Astrocyte of the cerebellum (primary cell): ENCODE measurements around the gene CROCC.
"Not testable (repeated sequence)": the region's sequence is repeated elsewhere in the genome, so short reads cannot be mapped to it uniquely, and the experiment has no call there.

Source experiments
- DNase-seq: peaks from one replicate; pipeline ENCODE4 v3.0.0-alpha.2; 2011; ENCODE audit warnings: low read depth
- H3K4me3 ChIP-seq: 2 replicates; pipeline ENCODE4 v1.5.1; 2011; ENCODE audit warnings: mild to moderate bottlenecking, low read depth, low read length, moderate library complexity
- in situ Hi-C: cut with HindIII; loops from 2 replicates; pipeline ENCODE4 v1.10.0; 2017; ENCODE audit warnings: low sequenced_read_pairs
- TF ChIP-seq, protein P1 (sequence below): IDR thresholded peaks from 2 replicates; pipeline ENCODE4 v1.5.1; 2012; ENCODE audit warnings: low read length, low read depth, moderate library complexity, mild to moderate bottlenecking; ENCODE audit errors: missing control alignments

Gene CROCC

DNA sequence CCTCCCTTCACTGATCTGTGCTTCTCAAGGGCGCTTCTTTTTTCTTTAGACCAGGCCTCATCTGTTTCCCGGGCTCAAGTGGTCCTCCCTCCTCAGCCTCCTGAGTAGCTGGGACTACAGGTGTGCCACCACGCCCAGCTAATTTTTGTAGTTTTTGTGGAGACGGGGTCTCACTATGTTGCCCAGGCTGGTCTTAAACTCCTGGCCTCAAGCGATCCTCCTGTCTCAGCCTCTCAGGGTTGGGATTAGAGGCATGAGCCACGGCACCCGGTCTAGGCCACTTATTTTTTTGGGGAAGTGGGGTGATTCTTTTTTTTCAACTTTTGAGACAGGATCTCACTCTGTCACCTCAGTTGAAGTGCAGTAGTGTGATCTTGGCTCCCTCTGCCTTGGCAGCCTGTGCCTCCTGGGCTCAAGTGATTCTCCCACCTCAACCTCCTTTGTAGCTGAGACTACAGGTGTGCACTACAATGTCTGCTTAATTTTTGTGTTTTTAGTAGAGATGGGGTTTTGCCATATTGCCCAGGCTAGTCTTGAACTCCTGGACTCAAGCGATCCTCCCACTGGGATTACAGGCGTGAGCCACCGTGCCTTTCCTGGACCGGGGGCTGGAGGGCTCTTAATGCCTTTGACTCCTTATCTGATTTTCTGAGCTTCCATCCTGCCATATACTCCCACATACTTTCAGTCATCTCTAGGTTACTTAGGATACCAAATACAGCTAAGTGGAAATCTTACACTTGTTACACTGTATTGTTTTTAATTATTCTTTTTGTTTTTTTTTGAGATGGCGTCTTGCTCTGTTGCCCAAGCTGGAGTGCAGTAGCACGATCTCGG lies 39.8 kb downstream of the CROCC start:
- DNase-seq, result no peak
- TF ChIP-seq, protein P1, sequence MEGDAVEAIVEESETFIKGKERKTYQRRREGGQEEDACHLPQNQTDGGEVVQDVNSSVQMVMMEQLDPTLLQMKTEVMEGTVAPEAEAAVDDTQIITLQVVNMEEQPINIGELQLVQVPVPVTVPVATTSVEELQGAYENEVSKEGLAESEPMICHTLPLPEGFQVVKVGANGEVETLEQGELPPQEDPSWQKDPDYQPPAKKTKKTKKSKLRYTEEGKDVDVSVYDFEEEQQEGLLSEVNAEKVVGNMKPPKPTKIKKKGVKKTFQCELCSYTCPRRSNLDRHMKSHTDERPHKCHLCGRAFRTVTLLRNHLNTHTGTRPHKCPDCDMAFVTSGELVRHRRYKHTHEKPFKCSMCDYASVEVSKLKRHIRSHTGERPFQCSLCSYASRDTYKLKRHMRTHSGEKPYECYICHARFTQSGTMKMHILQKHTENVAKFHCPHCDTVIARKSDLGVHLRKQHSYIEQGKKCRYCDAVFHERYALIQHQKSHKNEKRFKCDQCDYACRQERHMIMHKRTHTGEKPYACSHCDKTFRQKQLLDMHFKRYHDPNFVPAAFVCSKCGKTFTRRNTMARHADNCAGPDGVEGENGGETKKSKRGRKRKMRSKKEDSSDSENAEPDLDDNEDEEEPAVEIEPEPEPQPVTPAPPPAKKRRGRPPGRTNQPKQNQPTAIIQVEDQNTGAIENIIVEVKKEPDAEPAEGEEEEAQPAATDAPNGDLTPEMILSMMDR, result no peak
- in situ Hi-C loops, result no loop called here
- H3K4me3 ChIP-seq, result peak overlapping the region; percentile 28

DNA sequence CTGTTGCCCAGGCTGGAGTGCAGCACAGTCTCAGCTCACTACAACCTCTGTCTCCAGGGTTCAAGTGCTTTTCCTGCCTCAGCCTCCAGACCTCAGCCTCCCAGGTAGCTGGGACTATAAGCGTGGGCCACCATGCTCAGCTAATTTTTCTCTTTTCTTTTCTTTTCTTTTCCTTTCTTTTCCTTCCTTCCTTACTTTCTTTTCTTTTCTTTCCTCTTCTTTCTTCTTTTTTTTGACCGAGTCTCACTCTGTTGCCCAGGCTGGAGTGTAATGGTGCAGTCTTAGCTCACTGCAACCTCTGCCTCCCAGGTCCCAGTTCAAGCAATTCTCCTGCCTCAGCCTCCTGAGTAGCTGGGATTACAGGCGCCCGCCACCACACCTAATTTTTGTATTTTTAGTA lies 42.4 kb downstream of the CROCC start:
- H3K4me3 ChIP-seq, in situ Hi-C loops, DNase-seq: not testable (repeated sequence)

DNA sequence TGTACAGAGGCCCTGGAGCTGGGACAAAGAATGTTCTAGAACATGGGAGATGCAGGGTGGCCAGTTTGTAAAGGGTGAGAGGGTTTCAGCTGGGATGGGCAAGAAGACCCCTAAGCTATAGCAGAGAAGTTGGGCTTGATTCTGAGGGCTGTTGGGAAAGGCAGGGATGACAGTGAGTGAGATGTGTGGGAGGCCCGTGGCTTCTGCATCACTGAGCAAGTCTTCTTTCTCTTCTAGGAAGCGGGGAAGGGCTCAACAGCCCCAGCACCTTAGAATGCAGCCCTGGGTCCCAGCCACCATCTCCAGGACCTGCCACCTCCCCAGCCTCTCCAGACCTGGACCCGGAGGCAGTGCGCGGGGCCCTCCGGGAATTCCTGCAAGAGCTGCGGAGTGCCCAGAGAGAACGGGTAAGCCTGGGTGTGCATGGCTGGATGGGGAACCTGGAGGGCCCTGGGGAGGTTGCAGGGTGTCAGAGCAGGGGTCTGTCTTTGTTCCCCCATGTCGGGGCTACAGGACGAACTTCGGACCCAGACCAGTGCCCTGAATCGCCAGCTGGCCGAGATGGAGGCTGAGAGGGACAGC lies 43.8 kb downstream of the CROCC start:
- TF ChIP-seq, protein P1, result no peak
- no peak for DNase-seq
- in situ Hi-C loops, result no loop called here
- no peak overlapping the region for H3K4me3 ChIP-seq

DNA sequence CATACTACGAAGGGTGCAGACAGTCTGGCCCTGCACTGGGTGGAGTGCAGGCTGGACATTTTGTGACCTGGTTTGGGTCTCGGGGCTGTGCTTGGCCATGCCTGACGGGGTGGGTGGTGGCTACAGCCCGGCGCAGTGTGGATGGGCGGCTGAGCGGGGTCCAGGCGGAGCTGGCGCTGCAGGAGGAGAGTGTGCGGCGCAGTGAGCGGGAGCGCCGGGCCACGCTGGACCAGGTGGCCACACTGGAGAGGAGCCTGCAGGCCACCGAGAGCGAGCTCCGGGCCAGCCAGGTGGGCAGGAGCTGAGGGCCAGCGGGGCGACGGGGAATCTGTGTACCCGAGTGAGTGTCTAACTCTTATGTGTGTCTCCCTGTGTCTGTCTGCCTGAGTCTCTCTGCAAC lies 44.6 kb downstream of the CROCC start:
- TF ChIP-seq, protein P1, result no peak
- DNase-seq, result no peak
- in situ Hi-C loops, result no loop called here
- H3K4me3 ChIP-seq, result no peak overlapping the region

DNA sequence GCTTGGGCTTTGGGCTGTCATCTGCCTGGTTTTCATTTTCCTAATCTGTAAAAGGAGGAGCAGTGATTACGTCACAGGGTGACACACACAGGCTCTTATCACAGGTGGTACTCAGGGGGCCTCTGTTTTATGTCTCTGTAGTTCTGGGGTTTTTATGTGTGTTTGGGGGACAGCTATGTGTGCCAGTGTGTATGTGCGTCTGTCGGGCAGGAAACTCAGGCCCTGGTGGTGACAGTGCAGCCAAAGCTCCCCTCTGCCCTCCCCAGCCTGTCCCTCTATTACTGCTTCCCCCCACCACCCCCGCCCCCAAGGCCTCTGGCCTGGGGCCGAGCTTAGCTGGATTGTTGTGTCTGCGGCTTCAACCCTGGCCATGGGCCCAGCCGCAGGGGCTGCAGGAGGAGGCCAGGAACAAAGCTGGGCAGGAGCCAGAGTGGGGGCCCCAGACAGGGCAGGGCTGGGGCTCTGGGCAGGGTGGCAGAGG lies 45.4 kb downstream of the CROCC start:
- in situ Hi-C loops, result no loop called here
- TF ChIP-seq, protein P1, result no peak
- H3K4me3 ChIP-seq, result no peak overlapping the region
- DNase-seq, result peak; percentile 57

DNA sequence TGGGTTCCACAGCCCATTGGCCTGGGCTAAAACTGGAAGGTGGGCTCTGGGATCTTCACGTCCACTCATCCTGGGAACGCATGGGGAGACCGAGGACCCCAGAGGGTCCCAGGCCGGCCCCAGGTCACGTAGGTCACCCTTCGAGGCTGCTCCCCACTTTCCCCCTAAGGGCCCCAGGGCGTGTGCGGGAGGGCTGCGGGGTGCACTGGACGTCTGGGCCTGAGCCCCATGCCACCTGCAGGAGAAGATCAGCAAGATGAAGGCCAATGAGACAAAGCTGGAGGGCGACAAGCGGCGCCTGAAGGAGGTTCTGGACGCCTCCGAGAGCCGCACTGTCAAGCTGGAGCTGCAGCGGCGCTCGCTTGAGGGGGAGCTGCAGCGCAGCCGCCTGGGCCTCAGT lies 46.2 kb downstream of the CROCC start:
- in situ Hi-C loops, result no loop called here
- TF ChIP-seq, protein P1, result no peak
- no peak overlapping the region for H3K4me3 ChIP-seq
- no peak for DNase-seq

DNA sequence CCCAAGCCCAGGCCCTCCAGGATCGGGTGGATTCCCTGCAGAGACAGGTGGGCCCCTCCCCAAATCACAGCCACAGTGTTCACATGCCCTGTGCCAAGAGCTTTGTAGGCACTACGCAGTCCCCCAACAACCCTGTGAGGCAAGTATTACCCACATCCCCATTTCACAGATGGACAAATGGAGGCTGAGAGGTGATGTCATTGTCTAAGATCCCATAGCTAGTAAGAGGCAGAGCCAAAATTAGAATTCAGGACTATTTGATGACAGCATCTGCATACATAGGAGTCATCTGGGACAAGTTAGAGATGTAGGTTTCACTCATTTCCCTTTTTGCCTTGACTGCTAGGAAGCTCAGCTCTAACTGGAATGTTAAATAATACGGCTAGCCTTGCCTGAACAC lies 46.6 kb downstream of the CROCC start:
- TF ChIP-seq, protein P1, result no peak
- in situ Hi-C loops, result no loop called here
- H3K4me3 ChIP-seq, result no peak overlapping the region
- no peak for DNase-seq
